H9 (cell line): ENCODE measurements around the gene SSBP3. TPM values are rescaled to one million over a fixed set of nuclear protein-coding genes. Genes with fewer than 3 reads are reported as not detected.

Experiments
- DNase-seq: peaks from one replicate; pipeline ENCODE4 v3.0.0-alpha.2; 2017
- H2AFZ ChIP-seq: one replicate; pipeline ENCODE4 v1.6.1; 2013; ENCODE audit warnings: mild to moderate bottlenecking, low read length, control low read depth, moderate library complexity
- H2AK5ac ChIP-seq: 2 replicates; pipeline ENCODE4 v1.6.1; 2013; ENCODE audit warnings: low read length, control low read depth, mixed read lengths; ENCODE audit not compliant: insufficient read length
- H2BK120ac ChIP-seq: one replicate; pipeline ENCODE4 v1.6.1; 2013; ENCODE audit warnings: low read depth, mild to moderate bottlenecking, low read length, control low read depth, inconsistent platforms; ENCODE audit not compliant: poor library complexity, severe bottlenecking
- H2BK12ac ChIP-seq: 2 replicates; pipeline ENCODE4 v1.6.1; 2013; ENCODE audit warnings: low read length, control low read depth, mixed read lengths, low read depth; ENCODE audit not compliant: insufficient read length
- H2BK15ac ChIP-seq: 2 replicates; pipeline ENCODE4 v1.6.1; 2013; ENCODE audit warnings: low read depth, low read length, control low read depth
- H2BK20ac ChIP-seq: one replicate; pipeline ENCODE4 v1.6.1; 2013; ENCODE audit warnings: low read depth, mild to moderate bottlenecking, low read length, control low read depth, inconsistent platforms; ENCODE audit not compliant: poor library complexity, severe bottlenecking
- H2BK5ac ChIP-seq: 2 replicates; pipeline ENCODE4 v1.6.1; 2013; ENCODE audit warnings: low read length, control low read depth, mixed read lengths; ENCODE audit not compliant: insufficient read length
- H3K14ac ChIP-seq: 2 replicates; pipeline ENCODE4 v1.6.1; 2013; ENCODE audit warnings: low read length, control low read depth; ENCODE audit not compliant: insufficient read depth
- H3K18ac ChIP-seq: 2 replicates; pipeline ENCODE4 v1.6.1; 2013; ENCODE audit warnings: low read depth, mild to moderate bottlenecking, mixed read lengths, low read length, control low read depth; ENCODE audit not compliant: insufficient read length
- H3K23ac ChIP-seq: 2 replicates; pipeline ENCODE4 v1.6.1; 2013; ENCODE audit warnings: low read length, control low read depth, mixed read lengths, low read depth; ENCODE audit not compliant: insufficient read length
- H3K23me2 ChIP-seq: 2 replicates; pipeline ENCODE4 v1.6.1; 2013; ENCODE audit warnings: low read depth, mild to moderate bottlenecking, mixed read lengths, low read length, control low read depth; ENCODE audit not compliant: insufficient read length, poor library complexity, severe bottlenecking
- H3K27ac ChIP-seq: 2 replicates; pipeline ENCODE4 v1.5.1; 2013; ENCODE audit warnings: low read length, control low read depth, mixed read lengths, low read depth; ENCODE audit not compliant: insufficient read length
- H3K27me3 ChIP-seq: 2 replicates; pipeline ENCODE4 v1.6.1; 2013; ENCODE audit warnings: low read length, control low read depth, inconsistent platforms; ENCODE audit not compliant: insufficient read depth
- H3K4ac ChIP-seq: 2 replicates; pipeline ENCODE4 v1.6.1; 2013; ENCODE audit warnings: low read depth, mild to moderate bottlenecking, control low read depth, inconsistent platforms, low read length, moderate library complexity
- H3K4me1 ChIP-seq: 2 replicates; pipeline ENCODE4 v1.6.1; 2013; ENCODE audit warnings: low read length, control low read depth, inconsistent platforms; ENCODE audit not compliant: insufficient read depth
- H3K4me2 ChIP-seq: 2 replicates; pipeline ENCODE4 v1.6.1; 2013; ENCODE audit warnings: low read length, control low read depth, mixed read lengths; ENCODE audit not compliant: insufficient read length, insufficient read depth
- H3K56ac ChIP-seq: 2 replicates; pipeline ENCODE4 v1.6.1; 2013; ENCODE audit warnings: low read depth, mild to moderate bottlenecking, mixed read lengths, low read length, control low read depth; ENCODE audit not compliant: insufficient read length
- H3K79me1 ChIP-seq: 2 replicates; pipeline ENCODE4 v1.6.1; 2013; ENCODE audit warnings: low read depth, mild to moderate bottlenecking, moderate library complexity, low read length, control low read depth, inconsistent platforms; ENCODE audit not compliant: insufficient read depth, poor library complexity, severe bottlenecking
- H3K79me2 ChIP-seq: 2 replicates; pipeline ENCODE4 v1.6.1; 2013; ENCODE audit warnings: low read length, control low read depth, inconsistent platforms; ENCODE audit not compliant: insufficient read depth
- H3K9ac ChIP-seq: 2 replicates; pipeline ENCODE4 v1.6.1; 2013; ENCODE audit warnings: low read length, control low read depth, mixed read lengths; ENCODE audit not compliant: insufficient read length; ENCODE audit errors: extremely low read depth
- H3K9me3 ChIP-seq: one replicate; pipeline ENCODE4 v1.6.1; 2013; ENCODE audit warnings: low read depth, low read length, inconsistent platforms; ENCODE audit not compliant: control insufficient read depth
- H3T11ph ChIP-seq: one replicate; pipeline ENCODE4 v1.6.1; 2013; ENCODE audit warnings: mild to moderate bottlenecking, low read length, control low read depth, inconsistent platforms
- H4K20me1 ChIP-seq: one replicate; pipeline ENCODE4 v1.6.1; 2013; ENCODE audit not compliant: control insufficient read depth, insufficient read length, insufficient read depth
- H4K5ac ChIP-seq: 2 replicates; pipeline ENCODE4 v1.6.1; 2013; ENCODE audit warnings: low read depth, mild to moderate bottlenecking, mixed read lengths, low read length, control low read depth; ENCODE audit not compliant: insufficient read length
- H4K8ac ChIP-seq: replicated peaks from 2 replicates; pipeline ENCODE4 v1.6.1; 2013; ENCODE audit warnings: low read length, control low read depth, mixed read lengths, low read depth; ENCODE audit not compliant: insufficient read length
- H4K91ac ChIP-seq: 2 replicates; pipeline ENCODE4 v1.6.1; 2013; ENCODE audit warnings: low read depth, mild to moderate bottlenecking, moderate library complexity, mixed read lengths, low read length, control low read depth; ENCODE audit not compliant: insufficient read length
- H3K27ac Mint-ChIP-seq, 3 experiments: 2 replicates in 2 of 3; 3 replicates in 1 of 3; pipeline ENCODE4 v1.8.0; 2020 to 2021; ENCODE audit warnings: mixed read lengths in 3 of 3, mild to moderate bottlenecking in 1 of 3, moderate library complexity in 1 of 3
- H3K27me3 Mint-ChIP-seq: 2 replicates; pipeline ENCODE4 v1.8.0; 2021; ENCODE audit warnings: low read depth, mild to moderate bottlenecking, moderate library complexity, mixed read lengths
- H3K36me3 Mint-ChIP-seq, 3 experiments: 2 replicates in 2 of 3; 3 replicates in 1 of 3; pipeline ENCODE4 v1.8.0; 2020 to 2021; ENCODE audit warnings: low read depth in 3 of 3, mixed read lengths in 3 of 3; ENCODE audit not compliant: insufficient read depth in 1 of 3
- H3K4me1 Mint-ChIP-seq, 2 experiments: 2 replicates each; pipeline ENCODE4 v1.8.0; 2020; ENCODE audit warnings: mixed read lengths in 2 of 2
- H3K4me3 Mint-ChIP-seq, 2 experiments: 2 replicates in 1 of 2; 3 replicates in 1 of 2; pipeline ENCODE4 v1.8.0; 2020 to 2021; ENCODE audit warnings: mild to moderate bottlenecking in 2 of 2, mixed read lengths in 2 of 2, moderate library complexity in 1 of 2
- H3K9me3 Mint-ChIP-seq, 2 experiments: 2 replicates in 1 of 2; 3 replicates in 1 of 2; pipeline ENCODE4 v1.8.0; 2020; ENCODE audit warnings: mild to moderate bottlenecking in 2 of 2, mixed read lengths in 2 of 2, moderate library complexity in 1 of 2
- WGBS: extraction: QIAGEN DNeasy Blood & Tissue Kit; methylation state at CpG from one replicate; pipeline ENCODE4 v1.1.7; 2013; ENCODE audit warnings: missing lambda C conversion rate, low lambda C conversion rate, mixed read lengths; ENCODE audit not compliant: insufficient read length; ENCODE audit errors: extremely low coverage; 5-methylcytosine and 5-hydroxymethylcytosine counted together
- total RNA-seq: library from RNA; stranded (reverse); gene quantifications from 2 replicates; pipeline ENCODE4 v1.2.1, GENCODE V29; 2021
- TF ChIP-seq, protein P1 (sequence below): fragments of 200-600 bp; sonication (generic); conservative IDR thresholded peaks from 3 replicates; pipeline ENCODE4 v1.8.0; 2021; ENCODE audit warnings: antibody characterized with exemption, mild to moderate bottlenecking

The SSBP3 gene
- total RNA-seq, 1 experiment from 2014 or later, result 126 TPM

DNA sequence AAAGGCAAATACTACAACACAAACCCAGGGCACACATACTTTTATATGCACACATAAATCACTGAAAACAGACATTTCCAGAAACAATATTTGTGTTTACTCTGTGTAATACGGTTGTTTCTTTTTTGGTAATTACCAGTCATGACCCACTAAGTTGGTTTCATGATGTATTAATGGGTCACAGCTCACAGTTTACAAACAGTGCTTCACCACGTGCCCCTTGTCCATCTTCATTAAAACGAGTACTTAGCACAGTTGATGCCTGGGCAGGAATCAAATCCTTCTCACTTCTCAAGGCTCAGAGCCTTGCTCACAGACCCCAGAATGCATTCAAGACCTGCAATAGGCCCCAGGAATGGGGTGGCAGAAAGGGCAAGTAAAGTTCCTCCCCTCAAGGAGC is 13.8 kb downstream of the SSBP3 start:
- no CpG with 5 or more reads among the region's 3 CpGs for WGBS
- Histone ChIP-seq H3K4me1 (no peaks in the 10 kb centered on the region; the same call in 1 of the 2 replicates), H3K4ac (no peak overlapping the region), H3K4me2 (no peak overlapping the region), H2BK120ac (no peak overlapping the region), H3K56ac (no peak overlapping the region), H2BK15ac (no peak overlapping the region), H3K27me3 (no peaks in the 10 kb centered on the region), H2BK5ac (no peak overlapping the region), H4K91ac (no peak overlapping the region), H3K79me1 (peaks cover 4% of the 10 kb centered on the region), H3K14ac (no peak overlapping the region), H4K5ac (no peak overlapping the region), H3K79me2 (peaks cover 18% of the 10 kb centered on the region; the same call in 1 of the 2 replicates), H3K18ac (no peak overlapping the region), H3K9ac (no peak overlapping the region), H2BK20ac (no peak overlapping the region), H2BK12ac (no peak overlapping the region), H3K23ac (no peak overlapping the region), H2AK5ac (no peak overlapping the region), H3T11ph (no peak overlapping the region), H4K20me1 (peaks cover 2% of the 10 kb centered on the region), H3K27ac (no peak overlapping the region), H3K23me2 (no peaks in the 10 kb centered on the region), H4K8ac (no peak overlapping the region), H2AFZ (no peak overlapping the region), H3K9me3 (no peaks in the 10 kb centered on the region)
- H3K27me3 Mint-ChIP-seq, result no peaks in the 10 kb centered on the region
- no peak for DNase-seq
- peaks cover 29 to 70% (median 67%) of the 10 kb centered on the region in 3 experiments for H3K36me3 Mint-ChIP-seq
- no peak overlapping the region; a peak in 1 of 5 replicates for H3K4me3 Mint-ChIP-seq
- TF ChIP-seq, protein P1, sequence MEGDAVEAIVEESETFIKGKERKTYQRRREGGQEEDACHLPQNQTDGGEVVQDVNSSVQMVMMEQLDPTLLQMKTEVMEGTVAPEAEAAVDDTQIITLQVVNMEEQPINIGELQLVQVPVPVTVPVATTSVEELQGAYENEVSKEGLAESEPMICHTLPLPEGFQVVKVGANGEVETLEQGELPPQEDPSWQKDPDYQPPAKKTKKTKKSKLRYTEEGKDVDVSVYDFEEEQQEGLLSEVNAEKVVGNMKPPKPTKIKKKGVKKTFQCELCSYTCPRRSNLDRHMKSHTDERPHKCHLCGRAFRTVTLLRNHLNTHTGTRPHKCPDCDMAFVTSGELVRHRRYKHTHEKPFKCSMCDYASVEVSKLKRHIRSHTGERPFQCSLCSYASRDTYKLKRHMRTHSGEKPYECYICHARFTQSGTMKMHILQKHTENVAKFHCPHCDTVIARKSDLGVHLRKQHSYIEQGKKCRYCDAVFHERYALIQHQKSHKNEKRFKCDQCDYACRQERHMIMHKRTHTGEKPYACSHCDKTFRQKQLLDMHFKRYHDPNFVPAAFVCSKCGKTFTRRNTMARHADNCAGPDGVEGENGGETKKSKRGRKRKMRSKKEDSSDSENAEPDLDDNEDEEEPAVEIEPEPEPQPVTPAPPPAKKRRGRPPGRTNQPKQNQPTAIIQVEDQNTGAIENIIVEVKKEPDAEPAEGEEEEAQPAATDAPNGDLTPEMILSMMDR, result no peak
- peaks cover 31 to 43% of the 10 kb centered on the region in 2 experiments for H3K4me1 Mint-ChIP-seq
- no peaks in the 10 kb centered on the region for H3K9me3 Mint-ChIP-seq
- H3K27ac Mint-ChIP-seq, result peak overlapping the region in 2 of 3 experiments; percentile 30 to 87; a peak in 3 of 7 replicates
